Testis (tissue), 2 donors: ENCODE results near the gene CD3E.

ENCODE experiments used
- POLR2A ChIP-seq: fragments of 450-650 bp; IDR thresholded peaks from one replicate; pipeline ENCODE4 v1.6.1; 2017; ENCODE audit warnings: antibody characterized with exemption, mild to moderate bottlenecking, moderate library complexity
- TF ChIP-seq, protein P1 (sequence below), 3 experiments: fragments of 450-650 bp in 2 of 3; fragments of 200-600 bp in 1 of 3; sonication (generic) in 1 of 3; IDR thresholded peaks; one replicate each; pipeline ENCODE4 v1.5.1; 2016 to 2019; ENCODE audit warnings: antibody characterized with exemption in 3 of 3, mild to moderate bottlenecking in 2 of 3, moderate library complexity in 1 of 3

- TF ChIP-seq, protein P1, sequence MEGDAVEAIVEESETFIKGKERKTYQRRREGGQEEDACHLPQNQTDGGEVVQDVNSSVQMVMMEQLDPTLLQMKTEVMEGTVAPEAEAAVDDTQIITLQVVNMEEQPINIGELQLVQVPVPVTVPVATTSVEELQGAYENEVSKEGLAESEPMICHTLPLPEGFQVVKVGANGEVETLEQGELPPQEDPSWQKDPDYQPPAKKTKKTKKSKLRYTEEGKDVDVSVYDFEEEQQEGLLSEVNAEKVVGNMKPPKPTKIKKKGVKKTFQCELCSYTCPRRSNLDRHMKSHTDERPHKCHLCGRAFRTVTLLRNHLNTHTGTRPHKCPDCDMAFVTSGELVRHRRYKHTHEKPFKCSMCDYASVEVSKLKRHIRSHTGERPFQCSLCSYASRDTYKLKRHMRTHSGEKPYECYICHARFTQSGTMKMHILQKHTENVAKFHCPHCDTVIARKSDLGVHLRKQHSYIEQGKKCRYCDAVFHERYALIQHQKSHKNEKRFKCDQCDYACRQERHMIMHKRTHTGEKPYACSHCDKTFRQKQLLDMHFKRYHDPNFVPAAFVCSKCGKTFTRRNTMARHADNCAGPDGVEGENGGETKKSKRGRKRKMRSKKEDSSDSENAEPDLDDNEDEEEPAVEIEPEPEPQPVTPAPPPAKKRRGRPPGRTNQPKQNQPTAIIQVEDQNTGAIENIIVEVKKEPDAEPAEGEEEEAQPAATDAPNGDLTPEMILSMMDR (IDR thresholded peaks at IDR 0.05) = no peak
- TF ChIP-seq POLR2A = no peak
Measured at GRCh38 chr11:118342503-118343161, 38.1 kb downstream of the CD3E start, which contains the start of gene CD3D.
